Peyer's patch (tissue), 4 donors: ENCODE measurements around the gene CDKAL1. TPM values are rescaled to one million over a fixed set of nuclear protein-coding genes. Genes with fewer than 3 reads are reported as not detected.
"Not testable (repeated sequence)": the region's sequence is repeated elsewhere in the genome, so short reads cannot be mapped to it uniquely, and the experiment has no call there.

Experiments
- DNase-seq, 3 donors: peaks; one replicate each; pipeline ENCODE4 v3.0.0-alpha.2; 2017 to 2019
- H3K27ac ChIP-seq, 4 donors: fragments of 200-600 bp; sonication (generic); one replicate each; pipeline ENCODE4 v1.5.1; 2016 to 2019
- H3K27me3 ChIP-seq, 2 donors: fragments of 200-600 bp; sonication (generic); one replicate each; pipeline ENCODE4 v1.5.1; 2019
- H3K36me3 ChIP-seq, 3 donors: fragments of 200-600 bp; sonication (generic); one replicate each; pipeline ENCODE4 v1.5.1; 2016 to 2019
- H3K4me1 ChIP-seq, 4 donors: fragments of 200-600 bp; sonication (generic); one replicate each; pipeline ENCODE4 v1.5.1; 2016 to 2019
- H3K4me3 ChIP-seq, 4 donors: fragments of 200-600 bp; sonication (generic); 1 replicate in 3 of 4; 2 replicates in 1 of 4; pipeline ENCODE4 v1.5.1; 2016 to 2019; ENCODE audit warnings: mild to moderate bottlenecking in 1 of 4
- H3K9me3 ChIP-seq, 4 donors: fragments of 200-600 bp; sonication (generic); one replicate each; pipeline ENCODE4 v1.5.1; 2016 to 2019; ENCODE audit warnings: mild to moderate bottlenecking in 1 of 4
- CTCF ChIP-seq, 6 experiments: fragments of 450-650 bp in 4 of 6; fragments of 200-600 bp in 2 of 6; sonication (generic) in 1 of 6; IDR thresholded peaks; one replicate each; pipeline ENCODE4 v1.5.1; 2017 to 2019; ENCODE audit warnings: antibody characterized with exemption in 6 of 6, mild to moderate bottlenecking in 3 of 6, moderate library complexity in 1 of 6
- POLR2A ChIP-seq, 2 donors: fragments of 450-650 bp; IDR thresholded peaks; one replicate each; pipeline ENCODE4 v1.5.1; 2017; ENCODE audit warnings: antibody characterized with exemption in 2 of 2, mild to moderate bottlenecking in 2 of 2, moderate library complexity in 2 of 2
- total RNA-seq, 4 donors: library from RNA; depleted of rRNA; stranded (reverse); fragments of >200 nt; gene quantifications; one replicate each; pipeline ENCODE4 v1.1.0, GENCODE V29; 2016

Gene CDKAL1
- total RNA-seq, 4 donors from 2014 or later, result 10.3 to 31.4 (median 11.6) TPM

- Histone ChIP-seq H3K4me3 (no peak overlapping the region), H3K36me3 (no peaks in the 10 kb centered on the region), H3K27me3 (no peaks in the 10 kb centered on the region), H3K4me1 (no peaks in the 10 kb centered on the region), H3K27ac (no peak overlapping the region), H3K9me3 (no peaks in the 10 kb centered on the region)
- TF ChIP-seq CTCF (IDR thresholded peaks at IDR 0.05), result no peak
- TF ChIP-seq POLR2A (IDR thresholded peaks at IDR 0.05), result no peak
- no peak for DNase-seq
Observed at GRCh38 chr6:21240709-21241108, 706.5 kb downstream of the CDKAL1 start.

- no peaks in the 10 kb centered on the region for H3K27me3 ChIP-seq
- no peak for TF ChIP-seq CTCF (IDR thresholded peaks at IDR 0.05)
- no peak for TF ChIP-seq POLR2A (IDR thresholded peaks at IDR 0.05)
- no peaks in the 10 kb centered on the region for H3K4me1 ChIP-seq
- no peaks in the 10 kb centered on the region for H3K9me3 ChIP-seq
- H3K4me3 ChIP-seq, result no peak overlapping the region
- no peaks in the 10 kb centered on the region for H3K36me3 ChIP-seq
- no peak for DNase-seq
- H3K27ac ChIP-seq, result no peak overlapping the region
Observed at GRCh38 chr6:21241231-21242130, 707.2 kb downstream of the CDKAL1 start.

- no peak for DNase-seq
- TF ChIP-seq POLR2A (IDR thresholded peaks at IDR 0.05) (no peak), CTCF (IDR thresholded peaks at IDR 0.05) (no peak)
Observed at GRCh38 chr6:21244897-21245470, 710.7 kb downstream of the CDKAL1 start.

GRCh38 chr6:21245488-21245887 lies 711.2 kb downstream of the CDKAL1 start:
- no peak overlapping the region for H3K27ac ChIP-seq
- H3K36me3 ChIP-seq, result no peaks in the 10 kb centered on the region
- no peak overlapping the region for H3K4me3 ChIP-seq
- no peak for DNase-seq
- no peaks in the 10 kb centered on the region for H3K4me1 ChIP-seq
- no peaks in the 10 kb centered on the region for H3K27me3 ChIP-seq
- no peaks in the 10 kb centered on the region for H3K9me3 ChIP-seq
- no peak for TF ChIP-seq CTCF (IDR thresholded peaks at IDR 0.05)
- TF ChIP-seq POLR2A (IDR thresholded peaks at IDR 0.05), result no peak

More at GRCh38 chr6:21244897-21245470, 710.7 kb downstream of the CDKAL1 start:
- Histone ChIP-seq H3K4me1 (no peaks in the 10 kb centered on the region), H3K4me3 (no peak overlapping the region), H3K27ac (no peak overlapping the region), H3K9me3 (no peaks in the 10 kb centered on the region), H3K27me3 (no peaks in the 10 kb centered on the region), H3K36me3 (no peaks in the 10 kb centered on the region)

- TF ChIP-seq CTCF (IDR thresholded peaks at IDR 0.05) (no peak), POLR2A (IDR thresholded peaks at IDR 0.05) (no peak)
- Histone ChIP-seq H3K27me3 (no peaks in the 10 kb centered on the region), H3K4me3 (no peak overlapping the region), H3K9me3 (no peaks in the 10 kb centered on the region), H3K4me1 (no peaks in the 10 kb centered on the region), H3K36me3 (no peaks in the 10 kb centered on the region), H3K27ac (no peak overlapping the region)
- no peak for DNase-seq
Observed at GRCh38 chr6:21246075-21246474, 711.8 kb downstream of the CDKAL1 start.

GRCh38 chr6:21254460-21254859 lies 720.2 kb downstream of the CDKAL1 start:
- H3K4me3 ChIP-seq, H3K9me3 ChIP-seq, H3K27ac ChIP-seq, DNase-seq, H3K27me3 ChIP-seq, H3K4me1 ChIP-seq, H3K36me3 ChIP-seq: not testable (repeated sequence)
